Keratinocyte (primary cell): ENCODE results near the gene DIAPH2.

Source experiments
- EZH2 ChIP-seq: IDR thresholded peaks from one replicate; pipeline ENCODE4 v1.6.1; 2012; ENCODE audit warnings: inconsistent platforms, mild to moderate bottlenecking, low read length, moderate library complexity
- TF ChIP-seq, protein P1 (sequence below), 3 experiments: IDR thresholded peaks in 1 of 3; conservative IDR thresholded peaks in 1 of 3; optimal IDR thresholded peaks in 1 of 3; 2 replicates in 2 of 3; 3 replicates in 1 of 3; pipeline versions ENCODE3 to v1.5.1; 2011; ENCODE audit warnings: low read length in 3 of 3, mild to moderate bottlenecking in 3 of 3, moderate library complexity in 2 of 3, control low read depth in 1 of 3, inconsistent platforms in 1 of 3; ENCODE audit not compliant: insufficient read depth in 2 of 3; ENCODE audit errors: extremely low read depth in 1 of 3

- TF ChIP-seq, protein P1, sequence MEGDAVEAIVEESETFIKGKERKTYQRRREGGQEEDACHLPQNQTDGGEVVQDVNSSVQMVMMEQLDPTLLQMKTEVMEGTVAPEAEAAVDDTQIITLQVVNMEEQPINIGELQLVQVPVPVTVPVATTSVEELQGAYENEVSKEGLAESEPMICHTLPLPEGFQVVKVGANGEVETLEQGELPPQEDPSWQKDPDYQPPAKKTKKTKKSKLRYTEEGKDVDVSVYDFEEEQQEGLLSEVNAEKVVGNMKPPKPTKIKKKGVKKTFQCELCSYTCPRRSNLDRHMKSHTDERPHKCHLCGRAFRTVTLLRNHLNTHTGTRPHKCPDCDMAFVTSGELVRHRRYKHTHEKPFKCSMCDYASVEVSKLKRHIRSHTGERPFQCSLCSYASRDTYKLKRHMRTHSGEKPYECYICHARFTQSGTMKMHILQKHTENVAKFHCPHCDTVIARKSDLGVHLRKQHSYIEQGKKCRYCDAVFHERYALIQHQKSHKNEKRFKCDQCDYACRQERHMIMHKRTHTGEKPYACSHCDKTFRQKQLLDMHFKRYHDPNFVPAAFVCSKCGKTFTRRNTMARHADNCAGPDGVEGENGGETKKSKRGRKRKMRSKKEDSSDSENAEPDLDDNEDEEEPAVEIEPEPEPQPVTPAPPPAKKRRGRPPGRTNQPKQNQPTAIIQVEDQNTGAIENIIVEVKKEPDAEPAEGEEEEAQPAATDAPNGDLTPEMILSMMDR (optimal IDR thresholded peaks at IDR 0.05 in 1 of 3, IDR thresholded peaks at IDR 0.05 in 1 of 3, conservative IDR thresholded peaks at IDR 0.05 in 1 of 3; ENCODE audit: extremely low read depth in 1 of 3, insufficient read depth in 2 of 3, low read length in 3 of 3) = no peak
- TF ChIP-seq EZH2 = no peak
These were observed 86.8 kb downstream of the DIAPH2 start for GRCh38 chrX:96771486-96771885.
